GM18526 (cell line): ENCODE data around the gene ALG12.

Experiments used
- POLR2A ChIP-seq: IDR thresholded peaks from 3 replicates; pipeline ENCODE4 v1.6.1; 2011; ENCODE audit not compliant: insufficient read length; ENCODE audit errors: extremely low read depth

ALG12 gene

GRCh38 chr22:49918911-49919881, 958 bp upstream of the ALG12 start:
- no peak for TF ChIP-seq POLR2A

DNA sequence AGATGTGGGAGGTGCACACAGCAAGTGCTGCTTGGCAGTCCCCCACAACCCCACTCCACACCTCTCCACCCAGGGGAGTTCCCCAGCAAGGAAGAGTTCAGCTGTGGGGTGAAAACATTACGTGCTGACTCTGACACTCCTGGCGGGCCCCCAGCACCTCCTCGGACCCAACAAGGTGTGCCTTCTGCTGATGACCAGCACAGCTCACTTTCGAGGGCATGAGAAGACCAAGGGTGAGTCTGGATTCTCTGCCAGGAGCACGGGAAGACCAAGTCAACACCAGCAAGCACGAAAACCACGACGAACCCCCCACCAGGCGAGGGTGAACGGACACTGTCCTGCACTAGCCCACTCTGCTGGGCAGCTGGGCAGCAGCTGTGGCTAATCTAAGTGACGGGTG, 1.4 kb downstream of the ALG12 start:
- TF ChIP-seq POLR2A: no peak

- TF ChIP-seq POLR2A: no peak
Measured at GRCh38 chr22:49915610-49916009, 2.6 kb downstream of the ALG12 start.

DNA sequence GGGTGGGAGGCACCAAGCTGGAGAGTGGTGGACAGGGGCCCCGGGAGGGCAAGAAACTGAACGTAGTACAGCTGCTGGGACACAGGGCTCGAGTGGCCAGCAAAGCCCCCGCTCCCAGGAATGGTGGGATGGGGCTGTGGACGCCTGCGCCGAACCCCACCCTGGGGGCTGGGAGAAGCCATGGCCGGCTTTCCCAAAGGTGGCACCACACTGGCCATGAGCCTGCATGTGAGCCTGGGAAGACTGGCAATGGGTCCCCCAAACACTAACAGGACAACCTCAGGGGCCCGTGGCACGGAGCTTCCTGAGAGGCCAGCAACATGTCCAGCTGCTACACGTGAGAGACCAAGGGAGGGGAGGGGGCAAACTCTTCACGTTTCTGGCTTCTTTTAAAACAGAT, 4.0 kb downstream of the ALG12 start:
- no peak for TF ChIP-seq POLR2A

DNA sequence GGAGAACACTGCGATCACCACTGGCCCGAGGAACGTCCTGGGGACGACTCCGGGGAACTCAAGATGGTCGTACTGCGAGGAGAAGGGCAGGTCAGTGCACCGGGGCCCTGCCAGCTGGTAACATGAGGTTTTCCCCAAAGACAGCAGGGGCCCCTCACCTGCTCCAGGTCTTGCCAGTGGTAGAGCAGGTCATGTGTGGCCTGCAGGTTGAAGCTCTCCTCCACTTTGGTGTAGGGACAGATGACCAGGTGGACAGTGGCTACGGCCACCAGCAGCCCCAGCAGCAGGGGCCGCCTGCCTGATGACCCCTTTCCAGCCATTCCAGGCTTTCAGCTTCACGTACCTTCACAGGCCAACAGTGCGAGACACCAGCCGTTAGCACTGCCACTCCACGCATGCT, 4.8 kb downstream of the ALG12 start:
- no peak for TF ChIP-seq POLR2A

GRCh38 chr22:49913026-49913425, 5.2 kb downstream of the ALG12 start:
- TF ChIP-seq POLR2A: no peak

GRCh38 chr22:49911881-49912625, 6.2 kb downstream of the ALG12 start:
- no peak for TF ChIP-seq POLR2A

DNA sequence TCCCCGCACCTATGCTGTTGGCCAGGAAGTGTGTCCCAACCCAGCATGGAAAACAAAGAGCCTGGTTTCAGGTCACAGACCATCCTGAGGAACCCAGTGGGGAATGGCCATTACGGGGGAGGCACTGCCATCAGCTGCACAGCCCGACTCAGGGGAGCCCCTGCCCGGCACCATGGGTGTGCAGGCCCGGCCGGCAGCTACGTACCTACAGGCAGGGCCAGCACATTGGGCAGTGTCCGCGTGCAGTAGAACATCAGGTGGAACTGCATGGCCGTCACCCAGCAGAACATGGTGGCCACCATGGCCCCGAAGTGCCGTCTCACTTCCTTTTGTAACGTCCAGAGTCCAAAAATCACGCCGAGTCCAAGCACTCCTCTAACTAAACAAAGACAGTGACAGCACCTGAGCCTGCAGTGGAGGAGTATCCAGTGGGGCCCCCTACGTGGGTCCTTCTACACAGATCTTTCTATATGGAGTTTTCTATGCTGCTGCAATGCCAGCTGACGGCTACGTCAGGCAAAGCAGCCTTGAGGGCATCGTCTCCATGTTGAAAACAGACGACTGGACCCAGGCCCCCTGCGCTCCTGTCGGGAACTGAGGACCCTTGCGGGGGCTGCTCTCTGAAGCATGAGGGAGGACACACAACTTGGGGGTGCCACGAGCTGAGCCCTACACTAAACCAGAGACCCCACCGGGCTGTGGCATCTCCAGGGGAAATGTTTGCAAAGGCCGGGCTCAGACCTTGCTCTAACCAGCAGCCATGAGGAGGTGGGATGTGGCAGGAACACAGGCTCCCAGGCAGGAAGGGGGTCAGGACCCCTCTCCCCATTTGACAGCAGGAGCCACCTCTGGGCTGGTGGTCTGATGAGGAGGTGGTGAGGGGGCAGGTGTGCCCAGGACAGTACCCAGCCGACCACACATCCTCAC, 7.7 kb downstream of the ALG12 start:
- no peak for TF ChIP-seq POLR2A

- TF ChIP-seq POLR2A: no peak
Measured at GRCh38 chr22:49909476-49910205, 8.6 kb downstream of the ALG12 start.

- TF ChIP-seq POLR2A: no peak
Measured at GRCh38 chr22:49907807-49908206, 10.4 kb downstream of the ALG12 start.

DNA sequence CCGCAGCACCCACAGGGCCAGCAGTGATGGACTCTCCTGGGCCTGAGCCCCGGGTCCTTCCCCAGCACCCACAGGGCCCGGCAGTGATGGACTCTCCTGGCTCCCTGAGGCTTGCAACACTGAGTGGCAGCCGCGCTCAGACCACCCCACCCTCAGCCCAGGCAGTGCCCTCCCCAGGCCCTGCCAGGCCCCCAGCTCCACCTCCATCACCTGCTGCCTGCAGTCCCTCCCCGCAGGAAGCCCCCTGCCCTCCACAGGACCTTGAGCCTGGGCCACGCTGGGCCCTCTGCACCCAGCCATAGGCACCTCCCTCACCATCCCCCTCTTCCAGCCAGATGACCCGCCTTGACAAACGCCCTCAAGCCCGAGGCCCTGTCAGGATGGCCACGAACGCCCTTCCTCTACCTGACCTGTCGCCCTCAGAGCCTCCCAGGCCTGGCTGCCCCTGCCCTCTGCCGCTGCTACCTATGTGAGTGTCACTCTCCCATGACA, 11.4 kb downstream of the ALG12 start:
- TF ChIP-seq POLR2A: no peak

DNA sequence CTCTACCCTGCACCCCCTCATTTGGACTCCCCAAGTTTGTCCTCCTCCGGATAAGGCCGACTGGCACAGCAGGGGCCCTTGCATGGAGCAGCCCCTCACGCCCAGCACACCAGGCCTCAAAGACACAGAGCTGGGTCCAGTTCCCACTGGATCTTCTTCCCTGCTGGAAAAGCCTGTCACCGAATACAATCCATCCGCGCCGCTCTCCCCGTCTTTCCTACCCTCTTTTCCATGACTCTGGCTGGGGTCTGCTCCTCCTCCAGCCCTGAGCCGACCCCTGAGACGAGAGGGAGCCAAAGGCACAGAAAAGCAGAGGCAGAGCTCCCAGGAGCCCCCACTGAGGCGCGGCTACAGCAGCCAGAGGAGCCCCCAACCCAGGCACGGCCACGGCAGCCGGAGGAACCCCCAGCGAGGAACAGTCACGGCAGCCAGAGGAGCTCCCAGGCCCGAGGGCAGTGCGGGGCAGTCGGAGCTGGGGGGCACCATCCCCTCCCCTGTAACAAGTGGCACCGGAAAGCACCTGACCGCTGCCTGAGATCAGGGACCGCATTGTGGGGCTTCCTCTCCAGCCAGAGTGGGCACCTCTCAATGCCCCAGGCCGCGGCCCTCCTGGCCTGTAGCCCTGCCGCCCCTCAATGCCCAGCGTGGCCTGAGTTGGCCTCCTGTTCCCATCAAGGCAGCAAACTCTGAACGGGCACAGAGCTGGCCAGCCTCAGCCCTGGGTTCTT, 12.0 kb downstream of the ALG12 start:
- no peak for TF ChIP-seq POLR2A

- TF ChIP-seq POLR2A: no peak
Measured at GRCh38 chr22:49905465-49905864, 12.8 kb downstream of the ALG12 start.

DNA sequence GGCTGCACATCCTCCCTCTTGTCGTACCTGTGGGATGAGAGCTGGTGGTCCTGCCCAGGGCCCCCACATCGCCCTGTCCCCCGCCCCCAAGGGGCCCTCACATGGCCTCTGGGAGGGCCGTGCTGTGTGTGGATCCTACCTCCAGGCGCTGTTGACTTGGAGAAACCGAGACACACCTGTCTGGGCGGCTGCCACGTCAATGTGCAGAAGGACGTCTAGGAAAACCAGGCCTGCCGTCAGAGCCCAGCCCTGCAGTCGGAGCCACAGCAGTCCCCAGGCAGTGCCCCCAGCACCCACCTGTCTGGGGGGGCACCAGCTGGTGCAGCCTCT, 14.2 kb downstream of the ALG12 start:
- TF ChIP-seq POLR2A: no peak
